OCI-LY3 (cell line): ENCODE measurements around the gene TPCN2.

Source experiments
- EZH2phosphoT487 ChIP-seq: fragments of 200-600 bp; shearing (Covaris generic); IDR thresholded peaks from 2 replicates; pipeline ENCODE4 v1.6.1; 2018; ENCODE audit warnings: antibody characterized with exemption, mixed run types, low read depth
- TF ChIP-seq, protein P1 (sequence below): fragments of 200-600, 300-600 bp; sonication (generic); IDR thresholded peaks from 2 replicates; pipeline ENCODE4 v1.5.1; 2014; ENCODE audit warnings: antibody characterized with exemption, low read length, low read depth

DNA sequence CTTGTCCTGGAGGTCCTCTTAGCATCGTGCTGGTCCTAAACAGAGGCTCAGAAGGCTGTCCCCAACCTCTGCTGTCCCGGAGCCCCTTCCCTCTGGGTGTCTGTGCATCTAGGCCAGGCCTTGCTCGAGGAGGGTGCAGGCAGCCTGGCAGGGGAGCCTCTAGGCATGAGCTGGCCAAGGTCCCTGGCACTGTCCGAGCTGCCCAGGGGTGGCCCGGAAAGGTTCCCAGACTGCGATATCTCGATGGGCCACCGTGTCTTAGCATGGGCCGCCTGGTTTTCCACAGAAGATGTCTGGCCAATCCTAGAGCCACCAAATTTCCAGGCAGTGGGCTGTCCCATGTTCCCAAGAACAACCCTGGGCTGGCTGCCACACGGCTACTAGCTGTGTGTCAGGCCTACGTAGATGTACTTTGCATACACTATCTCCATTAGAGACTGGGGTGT lies 82.4 kb downstream of the TPCN2 start:
- TF ChIP-seq, protein P1, sequence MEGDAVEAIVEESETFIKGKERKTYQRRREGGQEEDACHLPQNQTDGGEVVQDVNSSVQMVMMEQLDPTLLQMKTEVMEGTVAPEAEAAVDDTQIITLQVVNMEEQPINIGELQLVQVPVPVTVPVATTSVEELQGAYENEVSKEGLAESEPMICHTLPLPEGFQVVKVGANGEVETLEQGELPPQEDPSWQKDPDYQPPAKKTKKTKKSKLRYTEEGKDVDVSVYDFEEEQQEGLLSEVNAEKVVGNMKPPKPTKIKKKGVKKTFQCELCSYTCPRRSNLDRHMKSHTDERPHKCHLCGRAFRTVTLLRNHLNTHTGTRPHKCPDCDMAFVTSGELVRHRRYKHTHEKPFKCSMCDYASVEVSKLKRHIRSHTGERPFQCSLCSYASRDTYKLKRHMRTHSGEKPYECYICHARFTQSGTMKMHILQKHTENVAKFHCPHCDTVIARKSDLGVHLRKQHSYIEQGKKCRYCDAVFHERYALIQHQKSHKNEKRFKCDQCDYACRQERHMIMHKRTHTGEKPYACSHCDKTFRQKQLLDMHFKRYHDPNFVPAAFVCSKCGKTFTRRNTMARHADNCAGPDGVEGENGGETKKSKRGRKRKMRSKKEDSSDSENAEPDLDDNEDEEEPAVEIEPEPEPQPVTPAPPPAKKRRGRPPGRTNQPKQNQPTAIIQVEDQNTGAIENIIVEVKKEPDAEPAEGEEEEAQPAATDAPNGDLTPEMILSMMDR, result no peak
- no peak for TF ChIP-seq EZH2phosphoT487
